ENCODE data around the gene NRP2. TPM values are rescaled to one million over a fixed set of nuclear protein-coding genes. Genes with fewer than 3 reads are reported as not detected.

The NRP2 gene
- total RNA-seq, 4 donors from 2014 or later = 195 to 440 (median 314) TPM

- intact Hi-C loops (cut with DNase I) = loop anchor here (5.0 kb wide), 1 partner anchor 82 kb away; no protein-coding TSS in a partner anchor
- H3K27ac ChIP-seq (replicated peaks in 1 of 4) = peak overlapping the region in 2 of 4 donors; percentile 94 to 98
- peak; percentile 92 for DNase-seq (ENCODE audit: extremely low spot score)
Measured at GRCh38 chr2:205680067-205680466, 2.2 kb upstream of the NRP2 start.

GRCh38 chr2:205680903-205681302 is 1.4 kb upstream of the NRP2 start:
- DNase-seq (ENCODE audit: extremely low spot score) = peak; percentile 62
- Histone ChIP-seq H3K4me1 (peaks cover 23 to 34% (median 29%) of the 10 kb centered on the region in 4 donors), H3K36me3 (peaks cover 0 to under 1% (median 0%) of the 10 kb centered on the region in 4 donors), H3K9me3 (no peaks in the 10 kb centered on the region), H3K27ac (replicated peaks in 1 of 4) (peak overlapping the region; percentile 92 to 98 (median 96)), H3K4me3 (no peak overlapping the region), H3K27me3 (no peaks in the 10 kb centered on the region)
- TF ChIP-seq POLR2AphosphoS5 (IDR thresholded peaks at IDR 0.05) (no peak), POLR2A (IDR thresholded peaks at IDR 0.05; ENCODE audit: low read depth) (no peak), EP300 (IDR thresholded peaks at IDR 0.05) (no peak), CTCF (IDR thresholded peaks at IDR 0.05) (no peak)
- intact Hi-C loops (cut with DNase I) = loop anchor here (5.0 kb wide), 1 partner anchor 81 kb away; no protein-coding TSS in a partner anchor
- whole genome bisulfite sequencing = 82% methylated on average over 4 of the region's 4 CpGs

More at GRCh38 chr2:205680067-205680466, 2.2 kb upstream of the NRP2 start:
- TF ChIP-seq CTCF (IDR thresholded peaks at IDR 0.05) (peak; percentile 53 to 70 (median 69)), POLR2A (IDR thresholded peaks at IDR 0.05; ENCODE audit: low read depth) (no peak), EP300 (IDR thresholded peaks at IDR 0.05) (no peak)
- Histone ChIP-seq H3K4me3 (no peak overlapping the region), H3K36me3 (no peaks in the 10 kb centered on the region), H3K9me3 (no peaks in the 10 kb centered on the region), H3K27me3 (no peaks in the 10 kb centered on the region), H3K4me1 (peaks cover 14 to 29% (median 27%) of the 10 kb centered on the region in 4 donors)
- WGBS = 46% methylated on average over 3 of the region's 3 CpGs

GRCh38 chr2:205681401-205682238 is 681 bp upstream of the NRP2 start:
- H3K27me3 ChIP-seq = no peaks in the 10 kb centered on the region
- DNase-seq (ENCODE audit: extremely low spot score) = peak; percentile 90
- peaks cover 0 to 7% (median 1%) of the 10 kb centered on the region in 4 donors for H3K36me3 ChIP-seq
- H3K27ac ChIP-seq (replicated peaks in 1 of 4) = peak overlapping the region; percentile 92 to 98 (median 96)
- 16% methylated on average over 23 of the region's 49 CpGs for WGBS
- H3K4me1 ChIP-seq = peaks cover 28 to 39% (median 34%) of the 10 kb centered on the region in 4 donors
- intact Hi-C loops (cut with DNase I) = loop anchor here (5.0 kb wide), 1 partner anchor 81 kb away; no protein-coding TSS in a partner anchor
- TF ChIP-seq CTCF (IDR thresholded peaks at IDR 0.05) = peak in 1 of 3 experiments; percentile 2
- TF ChIP-seq EP300 (IDR thresholded peaks at IDR 0.05) = no peak
- no peaks in the 10 kb centered on the region for H3K9me3 ChIP-seq
- H3K4me3 ChIP-seq = peak overlapping the region; percentile 76 to 95 (median 80)

- peak overlapping the region; percentile 76 to 95 (median 80) for H3K4me3 ChIP-seq
- H3K27me3 ChIP-seq = no peaks in the 10 kb centered on the region
- peak overlapping the region; percentile 92 to 98 (median 96) for H3K27ac ChIP-seq (replicated peaks in 1 of 4)
- H3K4me1 ChIP-seq = peaks cover 36 to 52% (median 46%) of the 10 kb centered on the region in 4 donors
- DNase-seq (ENCODE audit: extremely low spot score) = no peak
- intact Hi-C loops (cut with DNase I) = loop anchor here (5.0 kb wide), 1 partner anchor 79 kb away; no protein-coding TSS in a partner anchor
- H3K36me3 ChIP-seq = peaks cover 0 to 7% (median 2%) of the 10 kb centered on the region in 4 donors
- no peaks in the 10 kb centered on the region for H3K9me3 ChIP-seq
- 8% methylated on average over 10 of the region's 10 CpGs for WGBS
- no peak for TF ChIP-seq EP300 (IDR thresholded peaks at IDR 0.05)
- TF ChIP-seq POLR2AphosphoS5 (IDR thresholded peaks at IDR 0.05) = no peak
- no peak for TF ChIP-seq CTCF (IDR thresholded peaks at IDR 0.05)
- TF ChIP-seq POLR2A (IDR thresholded peaks at IDR 0.05; ENCODE audit: low read depth) = no peak
Measured at GRCh38 chr2:205682971-205683501, 735 bp downstream of the NRP2 start.

All from esophagus muscularis mucosa (tissue), 4 donors.